Loucy (cell line): Measurements from ENCODE around the gene PPIL6.

Experiments used
- H2AFZ ChIP-seq: fragments of 200-600 bp; sonication (generic); 2 replicates; pipeline ENCODE4 v1.6.0; 2016; ENCODE audit warnings: antibody characterized with exemption, mild to moderate bottlenecking, low read length, moderate library complexity
- H3F3A ChIP-seq: fragments of 200-600 bp; 2 replicates; pipeline ENCODE4 v1.6.0; 2016; ENCODE audit warnings: antibody characterized with exemption, low read depth, mild to moderate bottlenecking
- H3K27me3 ChIP-seq: fragments of 200-600 bp; sonication (generic); 2 replicates; pipeline ENCODE4 v1.6.1; 2014; ENCODE audit warnings: low read length, mild to moderate bottlenecking; ENCODE audit not compliant: insufficient read depth, poor library complexity, severe bottlenecking
- H3K36me3 ChIP-seq: fragments of 200-600 bp; sonication (generic); 2 replicates; pipeline ENCODE4 v1.6.1; 2016; ENCODE audit warnings: low read length; ENCODE audit not compliant: insufficient read depth
- H3K4me1 ChIP-seq: fragments of 200-600 bp; sonication (generic); 2 replicates; pipeline ENCODE4 v1.5.1; 2014; ENCODE audit warnings: low read length, mild to moderate bottlenecking; ENCODE audit not compliant: insufficient read depth, poor library complexity, severe bottlenecking
- H3K4me2 ChIP-seq: fragments of 200-600 bp; sonication (generic); 2 replicates; pipeline ENCODE4 v1.6.0; 2014; ENCODE audit warnings: antibody characterized with exemption, low read length, low read depth, mild to moderate bottlenecking; ENCODE audit not compliant: poor library complexity, severe bottlenecking
- H3K4me3 ChIP-seq: fragments of 200-600 bp; sonication (generic); 2 replicates; pipeline ENCODE4 v1.5.1; 2014; ENCODE audit warnings: low read length, mild to moderate bottlenecking, mixed read lengths; ENCODE audit not compliant: poor library complexity, severe bottlenecking
- H3K79me2 ChIP-seq: fragments of 200-600 bp; sonication (generic); 2 replicates; pipeline ENCODE4 v1.6.1; 2014; ENCODE audit warnings: low read length; ENCODE audit not compliant: insufficient read depth
- H3K9ac ChIP-seq: fragments of 200-600 bp; sonication (generic); 2 replicates; pipeline ENCODE4 v1.6.0; 2014; ENCODE audit warnings: mild to moderate bottlenecking, low read depth, low read length, moderate library complexity; ENCODE audit not compliant: poor library complexity, severe bottlenecking
- H3K9me2 ChIP-seq: fragments of 200-600 bp; sonication (generic); replicated peaks from 2 replicates; pipeline ENCODE4 v1.6.1; 2016; ENCODE audit warnings: low read depth, low read length, mixed read lengths
- H3K9me3 ChIP-seq: fragments of 200-600 bp; sonication (generic); 2 replicates; pipeline ENCODE4 v1.6.1; 2014; ENCODE audit warnings: mild to moderate bottlenecking, antibody characterized with exemption, low read length, low read depth; ENCODE audit not compliant: insufficient read depth
- H4K20me1 ChIP-seq: fragments of 200-600 bp; sonication (generic); 2 replicates; pipeline ENCODE4 v1.6.0; 2014; ENCODE audit warnings: antibody characterized with exemption, low read length, mild to moderate bottlenecking; ENCODE audit not compliant: insufficient read depth, poor library complexity, severe bottlenecking
- EZH2phosphoT487 ChIP-seq: fragments of 200-600 bp; IDR thresholded peaks from 2 replicates; pipeline ENCODE4 v1.6.1; 2018; ENCODE audit warnings: antibody characterized with exemption, mild to moderate bottlenecking, moderate library complexity, borderline replicate concordance
- TF ChIP-seq, protein P1 (sequence below): fragments of 200-600 bp; sonication (generic); conservative IDR thresholded peaks from 2 replicates; pipeline ENCODE4 v1.5.1; 2014; ENCODE audit warnings: mild to moderate bottlenecking, antibody characterized with exemption, low read length

The PPIL6 gene

DNA sequence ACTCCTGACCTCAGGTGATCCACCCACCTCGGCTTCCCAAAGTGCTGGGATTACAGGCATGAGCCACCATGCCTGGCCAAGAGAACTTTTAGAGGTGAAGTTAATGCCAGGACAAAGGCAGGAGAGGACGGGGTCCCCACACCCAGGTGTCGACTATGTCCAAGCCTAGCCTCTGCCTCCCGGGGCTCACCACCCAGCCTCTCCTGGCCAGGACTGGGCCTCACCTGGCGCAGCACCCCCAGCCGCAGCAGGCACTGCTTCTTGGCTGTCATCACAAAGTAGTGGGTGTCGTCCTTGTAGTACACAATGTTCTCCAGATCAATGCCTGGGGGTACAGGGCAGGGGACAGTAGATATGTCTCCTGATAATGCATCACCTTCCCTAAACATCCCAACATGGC, 10.9 kb upstream of the PPIL6 start:
- no peak overlapping the region for H3K9ac ChIP-seq
- no peaks in the 10 kb centered on the region for H3K9me3 ChIP-seq
- no peak overlapping the region for H2AFZ ChIP-seq
- peak overlapping the region; percentile 99 for H3K4me2 ChIP-seq
- TF ChIP-seq EZH2phosphoT487 = no peak
- TF ChIP-seq, protein P1, sequence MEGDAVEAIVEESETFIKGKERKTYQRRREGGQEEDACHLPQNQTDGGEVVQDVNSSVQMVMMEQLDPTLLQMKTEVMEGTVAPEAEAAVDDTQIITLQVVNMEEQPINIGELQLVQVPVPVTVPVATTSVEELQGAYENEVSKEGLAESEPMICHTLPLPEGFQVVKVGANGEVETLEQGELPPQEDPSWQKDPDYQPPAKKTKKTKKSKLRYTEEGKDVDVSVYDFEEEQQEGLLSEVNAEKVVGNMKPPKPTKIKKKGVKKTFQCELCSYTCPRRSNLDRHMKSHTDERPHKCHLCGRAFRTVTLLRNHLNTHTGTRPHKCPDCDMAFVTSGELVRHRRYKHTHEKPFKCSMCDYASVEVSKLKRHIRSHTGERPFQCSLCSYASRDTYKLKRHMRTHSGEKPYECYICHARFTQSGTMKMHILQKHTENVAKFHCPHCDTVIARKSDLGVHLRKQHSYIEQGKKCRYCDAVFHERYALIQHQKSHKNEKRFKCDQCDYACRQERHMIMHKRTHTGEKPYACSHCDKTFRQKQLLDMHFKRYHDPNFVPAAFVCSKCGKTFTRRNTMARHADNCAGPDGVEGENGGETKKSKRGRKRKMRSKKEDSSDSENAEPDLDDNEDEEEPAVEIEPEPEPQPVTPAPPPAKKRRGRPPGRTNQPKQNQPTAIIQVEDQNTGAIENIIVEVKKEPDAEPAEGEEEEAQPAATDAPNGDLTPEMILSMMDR = no peak
- peaks cover 7% of the 10 kb centered on the region for H4K20me1 ChIP-seq
- peaks cover 59% of the 10 kb centered on the region for H3K4me1 ChIP-seq
- no peak overlapping the region for H3K4me3 ChIP-seq
- H3K27me3 ChIP-seq = no peaks in the 10 kb centered on the region
- H3K79me2 ChIP-seq = peaks cover 51% of the 10 kb centered on the region
- peaks cover 22% of the 10 kb centered on the region; the same call in 1 of the 2 replicates for H3K36me3 ChIP-seq
- no peaks in the 10 kb centered on the region for H3K9me2 ChIP-seq
- H3F3A ChIP-seq = no peaks in the 10 kb centered on the region

DNA sequence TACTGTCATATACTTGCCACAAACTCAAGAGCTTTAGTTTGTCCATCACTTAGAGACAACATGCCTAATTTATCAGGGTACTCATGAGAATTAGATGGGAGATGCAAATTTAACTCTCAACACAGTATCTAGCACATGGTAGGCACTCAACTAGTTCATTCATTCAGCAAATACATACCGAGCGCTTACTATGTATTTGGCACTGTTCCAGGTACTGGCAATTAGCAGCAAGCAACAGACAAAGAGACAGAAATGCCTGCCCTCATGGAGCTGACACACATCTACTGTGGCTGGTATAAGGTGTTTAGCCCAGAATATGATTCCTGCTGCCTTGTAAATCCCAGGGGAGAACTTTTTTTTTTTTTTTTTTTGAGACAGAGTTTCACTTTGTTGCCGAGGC, 10.4 kb upstream of the PPIL6 start:
- no peak for TF ChIP-seq EZH2phosphoT487
- TF ChIP-seq, protein P1 = no peak
- peak overlapping the region; percentile 72 for H3K4me2 ChIP-seq
- no peaks in the 10 kb centered on the region for H3F3A ChIP-seq
- H3K79me2 ChIP-seq = peaks cover 48% of the 10 kb centered on the region
- H3K9me2 ChIP-seq = no peaks in the 10 kb centered on the region
- H3K36me3 ChIP-seq = peaks cover 27% of the 10 kb centered on the region; the same call in 1 of the 2 replicates
- H3K9me3 ChIP-seq = no peaks in the 10 kb centered on the region
- H2AFZ ChIP-seq = no peak overlapping the region
- H3K9ac ChIP-seq = no peak overlapping the region
- no peak overlapping the region for H3K4me3 ChIP-seq
- no peaks in the 10 kb centered on the region for H3K27me3 ChIP-seq
- H4K20me1 ChIP-seq = peaks cover 2% of the 10 kb centered on the region
- H3K4me1 ChIP-seq = peaks cover 55% of the 10 kb centered on the region

DNA sequence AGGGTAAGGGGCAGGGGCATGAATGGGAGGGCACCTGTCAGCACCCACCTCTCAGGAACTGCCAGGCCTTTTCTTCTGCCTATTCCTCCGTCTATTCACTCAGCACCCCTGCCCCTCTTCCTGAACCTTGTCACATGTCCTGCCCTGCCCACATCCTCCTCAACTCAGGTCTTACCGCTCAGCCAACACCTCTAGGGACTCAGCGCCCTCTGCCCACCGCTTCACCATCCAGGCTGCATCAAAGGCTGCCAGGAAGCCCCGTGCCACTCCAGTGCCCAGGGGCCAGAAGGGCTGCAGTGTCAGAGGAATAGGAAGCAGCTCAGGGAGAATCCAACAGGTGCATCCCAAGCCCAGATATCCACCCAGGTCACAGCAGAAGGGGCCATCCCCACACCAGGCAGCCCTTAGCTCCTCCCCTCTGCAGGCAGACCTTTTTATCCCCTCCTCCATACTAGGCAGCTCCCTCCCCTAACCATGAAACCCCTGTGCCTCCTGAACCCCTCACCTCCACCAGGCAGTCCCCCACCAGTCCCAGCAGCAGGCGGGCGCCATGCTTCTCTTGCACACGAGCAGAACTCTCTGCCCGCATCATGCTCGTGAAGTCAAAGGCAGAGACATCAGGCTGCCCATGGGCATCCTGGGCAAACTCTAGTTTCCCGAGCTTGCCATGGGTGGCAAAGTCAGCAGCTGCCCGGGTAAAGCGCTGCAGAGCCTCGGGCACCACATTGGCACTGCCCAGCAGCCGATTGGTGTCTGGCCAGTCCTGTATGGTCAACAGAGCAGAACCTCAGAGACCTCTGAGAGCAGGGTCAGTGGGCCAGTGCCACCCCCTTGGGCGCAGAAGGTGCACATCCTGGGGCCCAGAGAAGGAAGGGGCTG, 9.6 kb upstream of the PPIL6 start:
- Histone ChIP-seq H3K4me1 (peaks cover 55% of the 10 kb centered on the region), H3K9ac (peak overlapping the region; percentile 52), H3K36me3 (peaks cover 35% of the 10 kb centered on the region; the same call in 1 of the 2 replicates), H3K4me2 (peak overlapping the region; percentile 72), H2AFZ (no peak overlapping the region), H4K20me1 (peaks cover 2% of the 10 kb centered on the region), H3K9me2 (no peaks in the 10 kb centered on the region), H3K4me3 (peak overlapping the region; percentile 51), H3K79me2 (peaks cover 48% of the 10 kb centered on the region), H3K27me3 (no peaks in the 10 kb centered on the region), H3K9me3 (no peaks in the 10 kb centered on the region), H3F3A (no peaks in the 10 kb centered on the region)
- TF ChIP-seq, protein P1 = peak; percentile 43
- TF ChIP-seq EZH2phosphoT487 = no peak
